HG03558 (cell line): ENCODE results near the gene BBIP1.

Experiments used
- ATAC-seq: cut with Tn5 transposase; IDR thresholded peaks from one replicate; pipeline ENCODE4 v1.9.1; 2021; ENCODE audit warnings: moderate number of reproducible peaks; ENCODE audit not compliant: unreplicated experiment; ENCODE audit errors: extremely low read depth

Gene BBIP1

GRCh38 chr10:110918643-110919348 is at the start of gene BBIP1:
Gene BBIP1 (minus strand): TSS chr10:110919180. CDS start chr10:110918157, 1,023 bp downstream.
- peak; percentile 76 for ATAC-seq

- ATAC-seq: peak; percentile 36
Observed at GRCh38 chr10:110967645-110968044, 48.7 kb upstream of the BBIP1 start.

GRCh38 chr10:110967009-110967630 is 48.1 kb upstream of the BBIP1 start:
- no peak for ATAC-seq

GRCh38 chr10:110966146-110966545 is 47.2 kb upstream of the BBIP1 start:
- no peak for ATAC-seq

GRCh38 chr10:110965216-110965615 is 46.2 kb upstream of the BBIP1 start:
- no peak for ATAC-seq

- ATAC-seq: no peak
Observed at GRCh38 chr10:110964681-110965080, 45.7 kb upstream of the BBIP1 start.

GRCh38 chr10:110963162-110963561 is 44.2 kb upstream of the BBIP1 start:
- ATAC-seq: no peak

- no peak for ATAC-seq
Observed at GRCh38 chr10:110962443-110962842, 43.5 kb upstream of the BBIP1 start.

GRCh38 chr10:110960333-110960712 is 41.3 kb upstream of the BBIP1 start:
- no peak for ATAC-seq

- no peak for ATAC-seq
Observed at GRCh38 chr10:110959379-110960332, 40.7 kb upstream of the BBIP1 start.

GRCh38 chr10:110957606-110958005 is 38.6 kb upstream of the BBIP1 start:
- ATAC-seq: no peak

GRCh38 chr10:110951381-110951780 is 32.4 kb upstream of the BBIP1 start:
- ATAC-seq: no peak

- no peak for ATAC-seq
Observed at GRCh38 chr10:110947061-110947595, 28.1 kb upstream of the BBIP1 start.

GRCh38 chr10:110946496-110946895 is 27.5 kb upstream of the BBIP1 start:
- ATAC-seq: no peak

GRCh38 chr10:110944792-110945396 is 25.9 kb upstream of the BBIP1 start:
- no peak for ATAC-seq

GRCh38 chr10:110939419-110939818 is 20.4 kb upstream of the BBIP1 start:
- ATAC-seq: no peak

- no peak for ATAC-seq
Observed at GRCh38 chr10:110936757-110937156, 17.8 kb upstream of the BBIP1 start.

GRCh38 chr10:110932505-110933180 is 13.7 kb upstream of the BBIP1 start:
- no peak for ATAC-seq

GRCh38 chr10:110931769-110932381 is 12.9 kb upstream of the BBIP1 start:
- ATAC-seq: no peak
